ENCODE measurements around the gene DEDD. TPM values are rescaled to one million over a fixed set of nuclear protein-coding genes. Genes with fewer than 3 reads are reported as not detected.
"Not testable (repeated sequence)": the region's sequence is repeated elsewhere in the genome, so short reads cannot be mapped to it uniquely, and the experiment has no call there.

The DEDD gene
- total RNA-seq, 2 donors from 2014 or later: 32.9 to 40.0 TPM

- no peaks in the 10 kb centered on the region for H3K9me3 ChIP-seq (ENCODE audit: control insufficient read depth, low read length, poor library complexity, severe bottlenecking)
- Mint-ChIP-seq H3K4me3 (peak overlapping the region; percentile 21), H3K27ac (no peak overlapping the region), H3K4me1 (peaks cover 50% of the 10 kb centered on the region), H3K36me3 (ENCODE audit: low read depth) (peaks cover 10% of the 10 kb centered on the region), H3K27me3 (no peaks in the 10 kb centered on the region)
- ATAC-seq: no peak
- no peak for DNase-seq
Observed at GRCh38 chr1:161130266-161130665, 2.2 kb downstream of the DEDD start.

- H3K36me3 Mint-ChIP-seq (ENCODE audit: low read depth): peaks cover 10% of the 10 kb centered on the region
- H3K9me3 ChIP-seq (ENCODE audit: control insufficient read depth, low read length, poor library complexity, severe bottlenecking): no peaks in the 10 kb centered on the region
- H3K27me3 Mint-ChIP-seq: no peaks in the 10 kb centered on the region
- no peak for ATAC-seq
- no peak for DNase-seq
- peaks cover 49% of the 10 kb centered on the region for H3K4me1 Mint-ChIP-seq
- no peak overlapping the region for H3K27ac Mint-ChIP-seq
- H3K4me3 Mint-ChIP-seq: peak overlapping the region; percentile 15
Observed at GRCh38 chr1:161128591-161129420, 3.7 kb downstream of the DEDD start.

- ATAC-seq (no peak), DNase-seq (no peak)
- no peaks in the 10 kb centered on the region for H3K27me3 Mint-ChIP-seq
- no peak overlapping the region for H3K4me3 Mint-ChIP-seq
- H3K27ac Mint-ChIP-seq: peak overlapping the region; percentile 77
- peaks cover 49% of the 10 kb centered on the region for H3K4me1 Mint-ChIP-seq
- H3K9me3 ChIP-seq (ENCODE audit: control insufficient read depth, low read length, poor library complexity, severe bottlenecking): no peaks in the 10 kb centered on the region
- peaks cover 10% of the 10 kb centered on the region for H3K36me3 Mint-ChIP-seq (ENCODE audit: low read depth)
Observed at GRCh38 chr1:161127649-161128048, 4.8 kb downstream of the DEDD start.

- Mint-ChIP-seq H3K4me3 (no peak overlapping the region), H3K27ac (no peak overlapping the region), H3K27me3 (no peaks in the 10 kb centered on the region), H3K4me1 (peaks cover 41% of the 10 kb centered on the region), H3K36me3 (ENCODE audit: low read depth) (peaks cover 8% of the 10 kb centered on the region)
- no peaks in the 10 kb centered on the region for H3K9me3 ChIP-seq (ENCODE audit: control insufficient read depth, low read length, poor library complexity, severe bottlenecking)
- ATAC-seq (no peak), DNase-seq (no peak)
Observed at GRCh38 chr1:161122967-161123366, 9.5 kb downstream of the DEDD start.

- no peaks in the 10 kb centered on the region for H3K27me3 Mint-ChIP-seq
- H3K9me3 ChIP-seq (ENCODE audit: control insufficient read depth, low read length, poor library complexity, severe bottlenecking): no peaks in the 10 kb centered on the region
- no peak overlapping the region for H3K4me3 Mint-ChIP-seq
- H3K4me1 Mint-ChIP-seq: peaks cover 37% of the 10 kb centered on the region
- peaks cover 8% of the 10 kb centered on the region for H3K36me3 Mint-ChIP-seq (ENCODE audit: low read depth)
- no peak overlapping the region for H3K27ac Mint-ChIP-seq
- ATAC-seq (no peak), DNase-seq (no peak)
Observed at GRCh38 chr1:161121834-161122233, 10.6 kb downstream of the DEDD start.

- H3K9me3 ChIP-seq (ENCODE audit: control insufficient read depth, low read length, poor library complexity, severe bottlenecking): no peaks in the 10 kb centered on the region
- ATAC-seq: no peak
- DNase-seq: no peak
- Mint-ChIP-seq H3K4me1 (peaks cover 36% of the 10 kb centered on the region), H3K36me3 (ENCODE audit: low read depth) (peaks cover 5% of the 10 kb centered on the region), H3K27me3 (no peaks in the 10 kb centered on the region), H3K4me3 (no peak overlapping the region), H3K27ac (peak overlapping the region; percentile 24)
Observed at GRCh38 chr1:161121042-161121650, 11.3 kb downstream of the DEDD start.

- peak in 2 of 3 donors; percentile 21 to 44 for DNase-seq
- peaks cover 33% of the 10 kb centered on the region for H3K4me1 Mint-ChIP-seq
- peaks cover 1% of the 10 kb centered on the region for H3K36me3 Mint-ChIP-seq (ENCODE audit: low read depth)
- peak; percentile 69 for ATAC-seq
- H3K9me3 ChIP-seq (ENCODE audit: control insufficient read depth, low read length, poor library complexity, severe bottlenecking): no peaks in the 10 kb centered on the region
- H3K4me3 Mint-ChIP-seq: peak overlapping the region; percentile 97
- H3K27me3 Mint-ChIP-seq: no peaks in the 10 kb centered on the region
- peak overlapping the region; percentile 94 for H3K27ac Mint-ChIP-seq
Observed at GRCh38 chr1:161119092-161119903, 13.2 kb downstream of the DEDD start.

GRCh38 chr1:161117759-161118581 is 14.5 kb downstream of the DEDD start, which contains the start of the genes NIT1 and PFDN2:
NIT1 (plus strand) TSS chr1:161118105; CDS start chr1:161118177, 72 bp downstream.
PFDN2 (minus strand) TSS chr1:161118037; CDS start chr1:161118026, 11 bp downstream.
- H3K9me3 ChIP-seq (ENCODE audit: control insufficient read depth, low read length, poor library complexity, severe bottlenecking): no peaks in the 10 kb centered on the region
- no peaks in the 10 kb centered on the region for H3K27me3 Mint-ChIP-seq
- H3K36me3 Mint-ChIP-seq (ENCODE audit: low read depth): peaks cover 3% of the 10 kb centered on the region
- DNase-seq: peak; percentile 75 to 81 (median 79)
- peak within 1 kb of the TSS; percentile 94 for H3K27ac Mint-ChIP-seq
- peak within 1 kb of the TSS; percentile 97 for H3K4me3 Mint-ChIP-seq
- peak; percentile 83 for ATAC-seq
- peaks cover 42% of the 10 kb centered on the region for H3K4me1 Mint-ChIP-seq

- not testable (repeated sequence) for H3K27me3 Mint-ChIP-seq; H3K36me3 Mint-ChIP-seq (ENCODE audit: low read depth); ATAC-seq; DNase-seq; H3K9me3 ChIP-seq (ENCODE audit: control insufficient read depth, low read length, poor library complexity, severe bottlenecking)
- peaks cover 51% of the 10 kb centered on the region for H3K4me1 Mint-ChIP-seq
- H3K27ac Mint-ChIP-seq: peak overlapping the region; percentile 94
- peak overlapping the region; percentile 53 for H3K4me3 Mint-ChIP-seq
Observed at GRCh38 chr1:161115961-161116360, 16.5 kb downstream of the DEDD start.

GRCh38 chr1:161115132-161115711 is 17.2 kb downstream of the DEDD start:
- Mint-ChIP-seq H3K36me3 (ENCODE audit: low read depth) (peaks cover 3% of the 10 kb centered on the region), H3K4me1 (peaks cover 49% of the 10 kb centered on the region), H3K27ac (peak overlapping the region; percentile 84), H3K27me3 (no peaks in the 10 kb centered on the region), H3K4me3 (no peak overlapping the region)
- no peaks in the 10 kb centered on the region for H3K9me3 ChIP-seq (ENCODE audit: control insufficient read depth, low read length, poor library complexity, severe bottlenecking)
- no peak for ATAC-seq
- no peak for DNase-seq

GRCh38 chr1:161114556-161114955 is 17.9 kb downstream of the DEDD start:
- Mint-ChIP-seq H3K36me3 (ENCODE audit: low read depth) (peaks cover 3% of the 10 kb centered on the region), H3K4me1 (peaks cover 45% of the 10 kb centered on the region), H3K27ac (peak overlapping the region; percentile 84), H3K4me3 (no peak overlapping the region), H3K27me3 (no peaks in the 10 kb centered on the region)
- no peaks in the 10 kb centered on the region for H3K9me3 ChIP-seq (ENCODE audit: control insufficient read depth, low read length, poor library complexity, severe bottlenecking)
- no peak for DNase-seq
- no peak for ATAC-seq

GRCh38 chr1:161113915-161114314 is 18.6 kb downstream of the DEDD start:
- peaks cover 4% of the 10 kb centered on the region for H3K36me3 Mint-ChIP-seq (ENCODE audit: low read depth)
- DNase-seq (no peak), ATAC-seq (no peak)
- no peaks in the 10 kb centered on the region for H3K27me3 Mint-ChIP-seq
- peaks cover 41% of the 10 kb centered on the region for H3K4me1 Mint-ChIP-seq
- H3K4me3 Mint-ChIP-seq: no peak overlapping the region
- no peaks in the 10 kb centered on the region for H3K9me3 ChIP-seq (ENCODE audit: control insufficient read depth, low read length, poor library complexity, severe bottlenecking)
- H3K27ac Mint-ChIP-seq: peak overlapping the region; percentile 84
